Measurements from ENCODE around the gene CMTM8. TPM values are rescaled to one million over a fixed set of nuclear protein-coding genes. Genes with fewer than 3 reads are reported as not detected.
"Not testable (repeated sequence)": the region's sequence is repeated elsewhere in the genome, so short reads cannot be mapped to it uniquely, and the experiment has no call there.

CMTM8 gene
- total RNA-seq, 2 donors from 2014 or later = 11.7 to 14.2 TPM

DNA sequence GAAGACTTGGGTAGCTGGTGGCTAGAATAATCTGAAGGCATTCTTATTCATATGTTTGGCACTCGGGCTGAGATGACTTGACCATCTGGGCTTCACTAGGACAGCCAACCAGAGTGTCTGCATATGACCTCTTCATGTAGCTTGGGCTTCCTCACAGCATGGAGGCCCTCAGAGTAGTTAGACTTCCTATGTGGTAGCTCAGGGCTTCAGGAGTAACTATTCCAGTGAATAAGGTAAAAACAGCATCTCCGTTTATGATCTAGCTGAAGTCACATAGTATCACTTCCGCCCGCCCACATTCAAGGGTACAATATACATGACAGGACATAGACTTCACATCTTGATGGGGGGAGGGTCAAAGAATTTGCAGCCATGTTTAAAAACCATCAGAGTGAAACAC lies 18.9 kb upstream of the CMTM8 start:
- no peak overlapping the region for H3K27ac ChIP-seq
- H3K36me3 ChIP-seq = no peaks in the 10 kb centered on the region
- no peaks in the 10 kb centered on the region for H3K27me3 ChIP-seq
- no peak overlapping the region for H3K9ac ChIP-seq (ENCODE audit: low read depth in 2 of 2, low read length in 2 of 2)
- intact Hi-C loops (cut with DNase I) = no loop called here
- H3K4me3 ChIP-seq = no peak overlapping the region
- H3K4me1 ChIP-seq = no peaks in the 10 kb centered on the region
- DNase-seq = no peak
- no peaks in the 10 kb centered on the region for H3K9me3 ChIP-seq
- TF ChIP-seq, protein P1, sequence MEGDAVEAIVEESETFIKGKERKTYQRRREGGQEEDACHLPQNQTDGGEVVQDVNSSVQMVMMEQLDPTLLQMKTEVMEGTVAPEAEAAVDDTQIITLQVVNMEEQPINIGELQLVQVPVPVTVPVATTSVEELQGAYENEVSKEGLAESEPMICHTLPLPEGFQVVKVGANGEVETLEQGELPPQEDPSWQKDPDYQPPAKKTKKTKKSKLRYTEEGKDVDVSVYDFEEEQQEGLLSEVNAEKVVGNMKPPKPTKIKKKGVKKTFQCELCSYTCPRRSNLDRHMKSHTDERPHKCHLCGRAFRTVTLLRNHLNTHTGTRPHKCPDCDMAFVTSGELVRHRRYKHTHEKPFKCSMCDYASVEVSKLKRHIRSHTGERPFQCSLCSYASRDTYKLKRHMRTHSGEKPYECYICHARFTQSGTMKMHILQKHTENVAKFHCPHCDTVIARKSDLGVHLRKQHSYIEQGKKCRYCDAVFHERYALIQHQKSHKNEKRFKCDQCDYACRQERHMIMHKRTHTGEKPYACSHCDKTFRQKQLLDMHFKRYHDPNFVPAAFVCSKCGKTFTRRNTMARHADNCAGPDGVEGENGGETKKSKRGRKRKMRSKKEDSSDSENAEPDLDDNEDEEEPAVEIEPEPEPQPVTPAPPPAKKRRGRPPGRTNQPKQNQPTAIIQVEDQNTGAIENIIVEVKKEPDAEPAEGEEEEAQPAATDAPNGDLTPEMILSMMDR (IDR thresholded peaks at IDR 0.05) = no peak

DNA sequence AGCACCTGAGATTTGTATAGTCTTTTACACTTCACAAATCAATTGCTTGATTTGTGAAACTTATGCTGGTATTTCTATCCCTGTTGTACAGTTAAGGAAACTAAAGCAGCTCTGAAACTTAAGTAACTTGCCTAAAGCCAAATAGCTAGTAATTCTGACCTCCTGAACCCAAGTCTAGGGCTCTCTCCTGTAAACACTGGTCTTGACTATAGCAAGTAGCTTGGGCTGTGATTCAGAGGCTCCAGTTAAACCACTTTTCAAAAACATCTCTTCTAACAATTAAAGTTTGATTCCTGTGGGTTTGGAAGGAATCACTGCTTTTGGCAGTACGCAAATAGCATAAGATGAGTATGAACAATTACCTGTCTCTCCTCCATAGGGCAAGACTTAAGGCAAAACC lies 18.5 kb upstream of the CMTM8 start:
- TF ChIP-seq, protein P1 (IDR thresholded peaks at IDR 0.05) = no peak
- Histone ChIP-seq H3K4me1 (no peaks in the 10 kb centered on the region), H3K36me3 (no peaks in the 10 kb centered on the region), H3K9ac (ENCODE audit: low read depth in 2 of 2, low read length in 2 of 2) (no peak overlapping the region), H3K9me3 (no peaks in the 10 kb centered on the region), H3K4me3 (no peak overlapping the region), H3K27me3 (no peaks in the 10 kb centered on the region), H3K27ac (no peak overlapping the region)
- no peak for DNase-seq
- intact Hi-C loops (cut with DNase I) = no loop called here

DNA sequence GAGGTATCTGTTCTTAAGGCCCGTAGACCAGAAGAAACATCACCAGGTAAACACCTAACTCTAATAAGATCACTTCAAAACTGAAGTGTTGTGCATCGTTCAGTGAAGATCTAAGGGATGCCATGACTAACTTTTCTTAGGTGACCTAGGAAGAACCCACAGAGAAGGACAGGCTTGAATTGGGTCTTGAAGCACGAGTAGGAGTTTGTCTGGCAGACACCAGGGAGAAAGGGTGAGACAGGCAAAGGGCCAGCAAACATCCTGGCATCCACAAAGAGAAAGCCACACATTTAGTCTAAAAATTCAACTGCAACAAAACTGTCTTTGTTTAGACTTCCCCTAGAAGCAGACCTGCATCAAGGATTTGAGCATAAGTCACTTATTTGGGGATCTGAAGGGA lies 15.5 kb upstream of the CMTM8 start:
- intact Hi-C loops (cut with DNase I) = no loop called here
- TF ChIP-seq, protein P1 (IDR thresholded peaks at IDR 0.05) = no peak
- Histone ChIP-seq H3K4me1 (no peaks in the 10 kb centered on the region), H3K27ac (no peak overlapping the region), H3K27me3 (no peaks in the 10 kb centered on the region), H3K36me3 (no peaks in the 10 kb centered on the region), H3K9ac (ENCODE audit: low read depth in 2 of 2, low read length in 2 of 2) (no peak overlapping the region), H3K4me3 (no peak overlapping the region), H3K9me3 (no peaks in the 10 kb centered on the region)
- no peak for DNase-seq

DNA sequence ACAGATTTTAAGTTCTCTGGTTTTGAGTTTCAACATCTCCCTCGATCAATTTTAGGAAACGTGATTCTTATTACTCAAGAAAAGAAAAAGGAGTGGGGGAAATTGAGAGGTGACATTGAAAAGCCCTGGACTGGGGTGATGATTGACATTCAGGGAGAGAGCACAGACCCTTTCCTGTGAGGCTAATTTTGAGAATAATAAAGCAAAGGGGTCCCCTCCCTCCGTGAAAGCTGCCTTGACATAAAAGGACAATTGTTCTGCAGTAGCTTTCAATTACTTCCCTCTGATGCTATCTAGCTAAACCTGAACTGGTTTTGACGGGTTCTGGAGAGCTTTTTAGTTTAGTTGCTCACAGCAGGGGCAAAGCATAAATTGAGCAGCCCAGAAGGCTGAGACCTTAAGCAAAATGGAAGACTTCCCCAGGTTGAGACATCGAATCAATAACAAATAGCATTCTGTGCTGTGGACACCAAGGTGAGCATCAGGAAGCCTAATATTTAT lies 14.4 kb upstream of the CMTM8 start:
- no peaks in the 10 kb centered on the region for H3K4me1 ChIP-seq
- no peaks in the 10 kb centered on the region for H3K27me3 ChIP-seq
- no peak overlapping the region for H3K9ac ChIP-seq (ENCODE audit: low read depth in 2 of 2, low read length in 2 of 2)
- H3K27ac ChIP-seq = no peak overlapping the region
- no peaks in the 10 kb centered on the region for H3K36me3 ChIP-seq
- no peak overlapping the region for H3K4me3 ChIP-seq
- no peaks in the 10 kb centered on the region for H3K9me3 ChIP-seq
- no peak for DNase-seq
- TF ChIP-seq, protein P1 (IDR thresholded peaks at IDR 0.05) = no peak
- intact Hi-C loops (cut with DNase I) = no loop called here

DNA sequence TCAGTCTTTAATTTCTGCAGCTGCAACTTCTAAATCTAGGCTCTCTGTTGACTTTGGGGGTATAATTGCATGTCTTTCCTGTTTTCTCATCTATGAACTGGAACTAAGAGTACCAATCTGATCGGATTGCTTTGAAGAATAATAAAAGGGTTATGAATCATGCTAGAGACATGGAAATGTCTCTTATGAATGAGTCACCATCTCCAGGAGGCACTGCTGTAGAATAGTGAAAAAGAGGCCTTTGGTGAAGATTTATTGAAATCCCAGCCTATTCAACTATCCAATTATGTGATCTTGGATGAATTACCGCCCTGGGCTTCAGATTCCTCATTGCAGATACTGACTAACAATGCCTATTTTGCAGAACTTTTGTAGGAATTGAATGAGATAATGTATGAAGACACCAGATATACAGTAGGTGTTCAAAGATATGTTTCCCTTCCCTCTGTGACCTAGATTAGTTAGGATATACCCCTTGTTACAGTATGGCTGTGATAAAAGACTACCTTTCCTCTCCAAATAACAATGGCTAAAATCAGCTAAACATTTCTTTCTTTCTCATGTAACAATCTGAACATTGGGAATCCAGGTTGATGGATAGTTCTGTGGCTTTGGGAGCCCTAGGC lies 11.5 kb upstream of the CMTM8 start:
- Histone ChIP-seq H3K9ac (ENCODE audit: low read depth in 2 of 2, low read length in 2 of 2) (no peak overlapping the region), H3K27me3 (no peaks in the 10 kb centered on the region), H3K27ac (no peak overlapping the region), H3K9me3 (no peaks in the 10 kb centered on the region), H3K4me1 (no peaks in the 10 kb centered on the region), H3K4me3 (no peak overlapping the region), H3K36me3 (no peaks in the 10 kb centered on the region)
- no peak for DNase-seq
- intact Hi-C loops (cut with DNase I) = no loop called here
- TF ChIP-seq, protein P1 (IDR thresholded peaks at IDR 0.05) = no peak

DNA sequence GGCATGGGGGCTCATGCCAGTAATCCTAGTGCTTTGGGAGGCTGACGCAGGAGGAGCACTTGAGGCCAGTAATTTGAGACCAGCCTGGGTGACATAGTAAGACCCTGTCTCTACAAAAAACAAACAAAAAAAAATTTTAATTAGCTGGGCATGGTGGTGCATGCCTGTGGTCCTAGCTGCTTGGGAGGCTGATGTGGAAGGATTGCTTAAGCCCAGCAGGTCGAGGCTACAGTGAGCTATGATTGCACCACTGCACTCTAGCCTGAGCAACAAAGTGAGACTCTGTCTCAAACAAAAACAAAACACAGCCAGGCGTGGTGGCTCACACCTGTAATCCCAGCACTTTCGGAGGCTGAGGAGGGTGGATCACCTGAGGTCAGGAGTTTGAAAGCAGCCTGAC lies 9.7 kb upstream of the CMTM8 start:
- H3K36me3 ChIP-seq; H3K4me1 ChIP-seq; H3K27me3 ChIP-seq; H3K9me3 ChIP-seq; H3K27ac ChIP-seq; H3K9ac ChIP-seq (ENCODE audit: low read depth in 2 of 2, low read length in 2 of 2); H3K4me3 ChIP-seq; DNase-seq; intact Hi-C loops (cut with DNase I): not testable (repeated sequence)

Measured in colonic mucosa (tissue), 4 donors.